ENCODE measurements around the gene ETFB. TPM values are rescaled to one million over a fixed set of nuclear protein-coding genes. Genes with fewer than 3 reads are reported as not detected.

The ETFB gene
- total RNA-seq, 2 donors from 2014 or later: 141 to 217 TPM

- intact Hi-C loops (cut with DNase I): no loop called here
- peak; percentile 99 for DNase-seq
- Histone ChIP-seq H3K9ac (ENCODE audit: low read depth in 2 of 2, low read length in 2 of 2) (peak overlapping the region; percentile 96 to 100), H3K4me1 (peaks cover 10% of the 10 kb centered on the region), H3K36me3 (no peaks in the 10 kb centered on the region), H3K9me3 (no peaks in the 10 kb centered on the region), H3K4me3 (peak overlapping the region; percentile 76), H3K27ac (peak overlapping the region; percentile 91), H3K27me3 (no peaks in the 10 kb centered on the region)
- TF ChIP-seq, protein P1, sequence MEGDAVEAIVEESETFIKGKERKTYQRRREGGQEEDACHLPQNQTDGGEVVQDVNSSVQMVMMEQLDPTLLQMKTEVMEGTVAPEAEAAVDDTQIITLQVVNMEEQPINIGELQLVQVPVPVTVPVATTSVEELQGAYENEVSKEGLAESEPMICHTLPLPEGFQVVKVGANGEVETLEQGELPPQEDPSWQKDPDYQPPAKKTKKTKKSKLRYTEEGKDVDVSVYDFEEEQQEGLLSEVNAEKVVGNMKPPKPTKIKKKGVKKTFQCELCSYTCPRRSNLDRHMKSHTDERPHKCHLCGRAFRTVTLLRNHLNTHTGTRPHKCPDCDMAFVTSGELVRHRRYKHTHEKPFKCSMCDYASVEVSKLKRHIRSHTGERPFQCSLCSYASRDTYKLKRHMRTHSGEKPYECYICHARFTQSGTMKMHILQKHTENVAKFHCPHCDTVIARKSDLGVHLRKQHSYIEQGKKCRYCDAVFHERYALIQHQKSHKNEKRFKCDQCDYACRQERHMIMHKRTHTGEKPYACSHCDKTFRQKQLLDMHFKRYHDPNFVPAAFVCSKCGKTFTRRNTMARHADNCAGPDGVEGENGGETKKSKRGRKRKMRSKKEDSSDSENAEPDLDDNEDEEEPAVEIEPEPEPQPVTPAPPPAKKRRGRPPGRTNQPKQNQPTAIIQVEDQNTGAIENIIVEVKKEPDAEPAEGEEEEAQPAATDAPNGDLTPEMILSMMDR (IDR thresholded peaks at IDR 0.05): no peak
Observed at GRCh38 chr19:51366389-51367254, 434 bp upstream of the ETFB start.

GRCh38 chr19:51365211-51365964 lies 800 bp downstream of the ETFB start:
- Histone ChIP-seq H3K36me3 (no peaks in the 10 kb centered on the region), H3K27ac (peak overlapping the region; percentile 91), H3K9me3 (no peaks in the 10 kb centered on the region), H3K4me3 (peak overlapping the region; percentile 76), H3K9ac (ENCODE audit: low read depth in 2 of 2, low read length in 2 of 2) (peak overlapping the region; percentile 96 to 99), H3K4me1 (peaks cover 10% of the 10 kb centered on the region), H3K27me3 (no peaks in the 10 kb centered on the region)
- peak; percentile 53 for DNase-seq
- TF ChIP-seq, protein P1 (IDR thresholded peaks at IDR 0.05): no peak
- intact Hi-C loops (cut with DNase I): no loop called here

DNA sequence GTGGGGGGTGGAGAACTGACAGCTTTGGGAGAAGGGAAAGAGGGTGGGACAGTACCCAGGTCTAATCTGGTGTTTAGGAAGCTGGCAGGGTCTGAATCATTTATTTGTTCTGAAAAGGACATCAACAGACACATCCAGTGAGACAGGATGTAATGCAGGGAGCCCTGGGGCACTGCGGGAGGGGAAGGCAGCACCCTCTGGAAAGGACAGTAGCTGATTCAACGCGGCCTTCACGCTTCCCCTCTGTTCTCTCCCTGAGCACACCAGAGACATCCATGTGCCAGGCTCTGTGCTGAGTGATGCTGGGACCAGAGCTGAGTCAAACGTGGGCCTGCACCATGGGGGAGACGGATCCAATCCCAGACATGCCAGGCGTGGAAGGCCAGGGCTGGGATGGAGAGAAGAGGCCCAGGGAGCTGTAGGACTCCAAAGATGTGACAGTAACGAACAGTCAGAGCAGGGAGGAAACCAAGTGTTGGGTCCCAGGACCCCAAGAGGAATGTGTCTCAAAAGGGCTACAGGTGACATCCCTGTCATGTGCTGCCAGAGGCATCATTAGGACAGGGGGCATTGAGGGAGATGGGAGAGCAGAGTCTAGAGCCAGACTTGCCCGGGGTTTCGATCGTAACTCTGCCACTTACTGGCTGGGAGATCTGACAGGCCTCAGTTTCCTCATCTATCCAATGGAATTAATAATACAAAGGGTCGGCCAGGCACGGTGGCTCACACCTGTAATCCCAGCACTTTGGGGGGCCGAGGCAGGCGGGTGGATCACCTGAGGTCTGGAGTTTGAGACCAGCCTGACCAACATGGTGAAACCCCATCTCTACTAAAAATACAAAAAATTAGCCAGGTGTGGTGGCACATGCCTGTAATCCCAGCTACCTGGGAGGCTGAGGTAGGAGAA lies 1.7 kb downstream of the ETFB start:
- Histone ChIP-seq H3K4me1 (peaks cover 10% of the 10 kb centered on the region), H3K27ac (no peak overlapping the region), H3K9ac (ENCODE audit: low read depth in 2 of 2, low read length in 2 of 2) (peak overlapping the region in 1 of 2 donors; percentile 40), H3K4me3 (no peak overlapping the region), H3K27me3 (no peaks in the 10 kb centered on the region), H3K9me3 (no peaks in the 10 kb centered on the region), H3K36me3 (no peaks in the 10 kb centered on the region)
- intact Hi-C loops (cut with DNase I): no loop called here
- no peak for DNase-seq
- TF ChIP-seq, protein P1 (IDR thresholded peaks at IDR 0.05): no peak

DNA sequence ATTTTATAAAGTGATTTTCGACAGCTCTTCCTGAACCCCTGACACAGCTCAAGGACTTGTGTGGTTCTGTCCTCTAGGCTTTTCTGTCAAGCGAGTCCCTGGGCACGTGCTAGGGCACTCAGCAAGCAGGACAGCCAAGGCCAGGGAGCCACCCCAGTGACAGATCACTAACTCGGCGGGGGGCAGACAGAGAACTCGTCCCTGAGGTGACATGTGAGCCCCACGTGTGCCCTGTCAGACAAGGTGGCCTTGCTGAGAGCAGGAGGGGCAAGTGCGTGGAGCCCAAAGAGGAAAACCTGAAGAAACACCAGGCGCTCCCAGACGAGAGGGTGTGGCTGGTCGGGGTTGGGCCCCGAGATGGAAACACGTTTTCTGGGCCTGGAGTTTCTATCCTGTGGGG lies 4.9 kb downstream of the ETFB start:
- DNase-seq: no peak

More for the DNA sequence above, 4.9 kb downstream of the ETFB start:
- Histone ChIP-seq H3K4me1 (peaks cover 6% of the 10 kb centered on the region), H3K27me3 (no peaks in the 10 kb centered on the region), H3K9me3 (no peaks in the 10 kb centered on the region), H3K27ac (no peak overlapping the region), H3K36me3 (no peaks in the 10 kb centered on the region), H3K4me3 (no peak overlapping the region), H3K9ac (ENCODE audit: low read depth in 2 of 2, low read length in 2 of 2) (no peak overlapping the region)
- intact Hi-C loops (cut with DNase I): no loop called here
- TF ChIP-seq, protein P1 (IDR thresholded peaks at IDR 0.05): no peak
